Natural killer cell (primary cell): ENCODE data around the gene KRAS. TPM values are rescaled to one million over a fixed set of nuclear protein-coding genes. Genes with fewer than 3 reads are reported as not detected.

Experiments used
- ATAC-seq, 3 donors: fragments of 150-1000 bp in 2 of 3; fragments of 200-7000 bp in 1 of 3; cut with Tn5 transposase; 1 replicate in 1 of 3; 2 replicates in 2 of 3; pipeline ENCODE4 v1.10.0; 2021; ENCODE audit warnings: mild to moderate bottlenecking in 2 of 3, moderate library complexity in 2 of 3
- DNase-seq, 2 donors: peaks; one replicate each; pipeline versions ENCODE4 v3.0.0 to v3.0.0-alpha.2; 2013 to 2021; ENCODE audit warnings: mixed read lengths in 1 of 2
- H3K27ac ChIP-seq: one replicate; pipeline ENCODE4 v1.5.1; 2013; ENCODE audit warnings: mild to moderate bottlenecking, low read length
- H3K27me3 ChIP-seq: one replicate; pipeline ENCODE4 v1.6.1; 2013; ENCODE audit warnings: low read length; ENCODE audit not compliant: control insufficient read depth, insufficient read depth
- H3K36me3 ChIP-seq: one replicate; pipeline ENCODE4 v1.6.1; 2013; ENCODE audit warnings: low read length; ENCODE audit not compliant: control insufficient read depth, insufficient read depth
- H3K4me1 ChIP-seq: one replicate; pipeline ENCODE4 v1.6.1; 2013; ENCODE audit warnings: low read length; ENCODE audit not compliant: control insufficient read depth, insufficient read depth
- H3K4me3 ChIP-seq: one replicate; pipeline ENCODE4 v1.5.1; 2013; ENCODE audit warnings: low read length
- H3K9me3 ChIP-seq: one replicate; pipeline ENCODE4 v1.6.1; 2013; ENCODE audit warnings: low read length; ENCODE audit not compliant: control insufficient read depth, insufficient read depth
- H3K27ac Mint-ChIP-seq, 2 donors: one replicate each; pipeline ENCODE4 v1.8.0; 2022; ENCODE audit warnings: mild to moderate bottlenecking in 2 of 2, mixed read lengths in 2 of 2, moderate library complexity in 1 of 2
- H3K27me3 Mint-ChIP-seq, 2 donors: one replicate each; pipeline ENCODE4 v1.8.0; 2022; ENCODE audit warnings: low read depth in 2 of 2, mixed read lengths in 2 of 2
- H3K36me3 Mint-ChIP-seq: one replicate; pipeline ENCODE4 v1.8.0; 2022; ENCODE audit warnings: mixed read lengths
- H3K4me1 Mint-ChIP-seq, 2 donors: one replicate each; pipeline ENCODE4 v1.8.0; 2022; ENCODE audit warnings: mixed read lengths in 2 of 2
- H3K4me3 Mint-ChIP-seq: one replicate; pipeline ENCODE4 v1.8.0; 2022; ENCODE audit warnings: mild to moderate bottlenecking, moderate library complexity, mixed read lengths
- H3K9me3 Mint-ChIP-seq, 2 donors: one replicate each; pipeline ENCODE4 v1.8.0; 2022; ENCODE audit warnings: mixed read lengths in 2 of 2
- CTCF ChIP-seq: fragments of 200-600 bp; IDR thresholded peaks from one replicate; pipeline ENCODE4 v1.8.0; 2022; ENCODE audit warnings: antibody characterized with exemption
- WGBS: methylation state at CpG from one replicate; pipeline ENCODE4 v1.1.7; 2013; ENCODE audit warnings: missing lambda C conversion rate; ENCODE audit not compliant: insufficient coverage; 5-methylcytosine and 5-hydroxymethylcytosine counted together
- intact Hi-C: fragments of 100-400 bp; cut with micrococcal nuclease; formaldehyde crosslinking; loops from one replicate; pipeline ENCODE4 v1.14.2; 2022
- total RNA-seq, 4 donors: library from RNA; stranded (reverse); fragments of 120-200 nt in 1 of 4; gene quantifications; one replicate each; pipeline versions ENCODE4 v1.2.3 to v1.2.4, GENCODE V29; 2013 to 2022

Gene KRAS
- total RNA-seq, 3 donors from 2014 or later (not counting 1 experiment from before 2014, with no cell fraction given) = 33.3 to 39.6 (median 35.7) TPM

DNA sequence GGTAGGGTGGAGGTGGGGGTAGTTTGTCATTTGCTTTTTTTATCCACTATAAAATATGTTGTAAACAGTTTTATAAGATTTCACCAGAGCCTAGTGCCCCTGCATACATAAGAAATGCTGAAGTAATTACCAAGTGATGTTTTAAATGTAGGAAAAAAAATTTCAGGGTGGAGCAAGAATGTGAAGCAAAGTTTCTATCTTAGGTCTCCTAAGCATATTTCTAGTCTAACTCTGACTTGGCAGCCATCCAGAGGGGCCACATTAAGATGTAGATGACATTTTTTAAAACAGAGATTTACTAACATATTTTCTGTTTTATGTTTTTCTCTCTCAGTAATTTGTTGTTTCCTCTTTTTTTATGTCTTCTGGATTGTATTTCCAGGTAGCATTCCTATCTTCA lies 15.8 kb upstream of the KRAS start:
- Histone ChIP-seq H3K27me3 (no peaks in the 10 kb centered on the region), H3K36me3 (no peaks in the 10 kb centered on the region), H3K27ac (no peak overlapping the region), H3K4me1 (no peaks in the 10 kb centered on the region), H3K9me3 (no peaks in the 10 kb centered on the region), H3K4me3 (no peak overlapping the region)
- no peak for TF ChIP-seq CTCF
- no peak overlapping the region for H3K4me3 Mint-ChIP-seq
- DNase-seq (no peak), ATAC-seq (no peak)
- intact Hi-C loops = loop anchor here (5.0 kb wide), 1 partner anchor 46 kb away; no protein-coding TSS in a partner anchor
- H3K9me3 Mint-ChIP-seq = no peaks in the 10 kb centered on the region
- H3K4me1 Mint-ChIP-seq = peaks cover 9 to 12% of the 10 kb centered on the region in 2 donors
- H3K27ac Mint-ChIP-seq = no peak overlapping the region
- H3K27me3 Mint-ChIP-seq = no peaks in the 10 kb centered on the region
- H3K36me3 Mint-ChIP-seq = no peaks in the 10 kb centered on the region

- Histone ChIP-seq H3K4me3 (no peak overlapping the region), H3K27me3 (no peaks in the 10 kb centered on the region), H3K9me3 (no peaks in the 10 kb centered on the region), H3K27ac (no peak overlapping the region), H3K4me1 (no peaks in the 10 kb centered on the region), H3K36me3 (no peaks in the 10 kb centered on the region)
- Mint-ChIP-seq H3K4me3 (no peak overlapping the region), H3K27me3 (peaks cover 7 to 10% of the 10 kb centered on the region in 2 donors), H3K4me1 (peaks cover 7% of the 10 kb centered on the region in 2 donors), H3K27ac (no peak overlapping the region), H3K36me3 (no peaks in the 10 kb centered on the region), H3K9me3 (no peaks in the 10 kb centered on the region)
- WGBS = 92% methylated on average over 1 of the region's 1 CpG
- ATAC-seq (no peak), DNase-seq (no peak)
- intact Hi-C loops = loop anchor here (5.0 kb wide), 1 partner anchor 47 kb away; no protein-coding TSS in a partner anchor
- no peak for TF ChIP-seq CTCF
Measured at GRCh38 chr12:25264862-25265261, 14.1 kb upstream of the KRAS start.

- Histone ChIP-seq H3K4me1 (no peaks in the 10 kb centered on the region), H3K27me3 (no peaks in the 10 kb centered on the region), H3K9me3 (no peaks in the 10 kb centered on the region), H3K36me3 (no peaks in the 10 kb centered on the region), H3K4me3 (no peak overlapping the region), H3K27ac (no peak overlapping the region)
- no peak for TF ChIP-seq CTCF
- WGBS = 63% methylated on average over 1 of the region's 1 CpG
- H3K4me1 Mint-ChIP-seq = no peaks in the 10 kb centered on the region
- DNase-seq = no peak
- no peak overlapping the region for H3K4me3 Mint-ChIP-seq
- H3K36me3 Mint-ChIP-seq = no peaks in the 10 kb centered on the region
- H3K27me3 Mint-ChIP-seq = peaks cover 7 to 10% of the 10 kb centered on the region in 2 donors
- intact Hi-C loops = no loop called here
- no peaks in the 10 kb centered on the region for H3K9me3 Mint-ChIP-seq
- H3K27ac Mint-ChIP-seq = no peak overlapping the region
- no peak for ATAC-seq
Measured at GRCh38 chr12:25264114-25264513, 13.4 kb upstream of the KRAS start.

DNA sequence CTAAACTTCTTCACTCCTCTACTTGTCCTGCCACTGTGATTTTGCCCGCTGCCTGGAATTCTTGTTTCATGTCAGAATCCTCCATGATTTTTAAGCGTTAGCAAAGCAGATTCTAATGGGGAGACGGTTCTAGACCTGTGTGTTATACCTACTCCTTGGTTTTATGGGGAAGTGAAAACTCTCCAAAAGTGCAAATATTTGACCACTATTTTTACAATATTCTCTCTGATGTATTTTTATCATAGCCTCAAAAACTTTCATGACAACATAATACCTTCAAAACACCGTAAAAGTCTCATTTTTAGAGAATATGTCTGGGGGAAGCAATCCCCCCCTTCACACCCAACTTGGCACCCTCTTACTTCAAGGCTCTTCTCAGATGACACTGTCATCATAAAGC lies 12.9 kb upstream of the KRAS start:
- peaks cover 7 to 10% of the 10 kb centered on the region in 2 donors for H3K27me3 Mint-ChIP-seq
- Histone ChIP-seq H3K9me3 (no peaks in the 10 kb centered on the region), H3K27me3 (no peaks in the 10 kb centered on the region), H3K4me1 (no peaks in the 10 kb centered on the region), H3K4me3 (no peak overlapping the region), H3K36me3 (no peaks in the 10 kb centered on the region), H3K27ac (no peak overlapping the region)
- no peak overlapping the region for H3K27ac Mint-ChIP-seq
- intact Hi-C loops = no loop called here
- ATAC-seq (no peak), DNase-seq (no peak)
- no peaks in the 10 kb centered on the region for H3K36me3 Mint-ChIP-seq
- WGBS = 81% methylated on average over 4 of the region's 4 CpGs
- no peak for TF ChIP-seq CTCF
- no peaks in the 10 kb centered on the region for H3K9me3 Mint-ChIP-seq
- no peak overlapping the region for H3K4me3 Mint-ChIP-seq
- H3K4me1 Mint-ChIP-seq = no peaks in the 10 kb centered on the region
